Effector memory CD8-positive, alpha-beta T cell (primary cell): ENCODE results near the gene PHLPP2.
A peak's percentile ranks its signal among the peaks of the same experiment; 100 is the strongest.

Experiments used
- ATAC-seq: fragments of 150-1000 bp; cut with Tn5 transposase; replicated peaks from 2 replicates; pipeline ENCODE4 v1.10.0; 2021; ENCODE audit warnings: mild to moderate bottlenecking, moderate library complexity
- DNase-seq, 3 experiments: peaks; one replicate each; pipeline ENCODE4 v3.0.0; 2021
- H3K27ac Mint-ChIP-seq, 2 donors: one replicate each; pipeline ENCODE4 v1.8.0; 2022; ENCODE audit warnings: mild to moderate bottlenecking in 2 of 2, mixed read lengths in 2 of 2, moderate library complexity in 2 of 2
- H3K27me3 Mint-ChIP-seq, 2 donors: one replicate each; pipeline ENCODE4 v1.8.0; 2022; ENCODE audit warnings: mixed read lengths in 2 of 2
- H3K36me3 Mint-ChIP-seq: one replicate; pipeline ENCODE4 v1.8.0; 2022; ENCODE audit warnings: mild to moderate bottlenecking, moderate library complexity, mixed read lengths; ENCODE audit not compliant: insufficient read depth
- H3K4me1 Mint-ChIP-seq, 2 donors: one replicate each; pipeline ENCODE4 v1.8.0; 2022; ENCODE audit warnings: low read depth in 2 of 2, mixed read lengths in 2 of 2
- H3K4me3 Mint-ChIP-seq, 2 donors: one replicate each; pipeline ENCODE4 v1.8.0; 2022; ENCODE audit warnings: mild to moderate bottlenecking in 2 of 2, mixed read lengths in 2 of 2, moderate library complexity in 2 of 2
- H3K9me3 Mint-ChIP-seq, 2 donors: one replicate each; pipeline ENCODE4 v1.8.0; 2022; ENCODE audit warnings: mixed read lengths in 2 of 2

Gene PHLPP2

DNA sequence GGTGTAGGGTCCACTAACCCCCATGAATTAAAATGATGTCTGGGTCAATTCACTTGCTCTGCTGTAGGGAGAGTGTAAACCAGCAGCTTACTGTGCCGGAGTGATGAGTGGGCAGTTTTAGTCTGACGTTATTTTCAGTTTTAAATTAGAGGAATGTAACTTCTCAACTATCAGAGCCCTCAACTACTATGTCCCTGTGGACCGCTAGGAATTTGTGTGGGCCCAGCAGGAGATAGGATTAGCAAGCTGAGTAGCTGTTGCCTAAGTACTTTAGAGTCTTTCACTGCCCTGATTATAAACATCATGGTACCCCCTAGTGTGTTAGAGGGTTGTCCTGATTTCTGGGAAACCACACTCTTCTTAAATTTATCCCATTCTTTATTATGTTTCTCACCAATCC lies 87.1 kb downstream of the PHLPP2 start:
- no peaks in the 10 kb centered on the region for H3K4me1 Mint-ChIP-seq

DNA sequence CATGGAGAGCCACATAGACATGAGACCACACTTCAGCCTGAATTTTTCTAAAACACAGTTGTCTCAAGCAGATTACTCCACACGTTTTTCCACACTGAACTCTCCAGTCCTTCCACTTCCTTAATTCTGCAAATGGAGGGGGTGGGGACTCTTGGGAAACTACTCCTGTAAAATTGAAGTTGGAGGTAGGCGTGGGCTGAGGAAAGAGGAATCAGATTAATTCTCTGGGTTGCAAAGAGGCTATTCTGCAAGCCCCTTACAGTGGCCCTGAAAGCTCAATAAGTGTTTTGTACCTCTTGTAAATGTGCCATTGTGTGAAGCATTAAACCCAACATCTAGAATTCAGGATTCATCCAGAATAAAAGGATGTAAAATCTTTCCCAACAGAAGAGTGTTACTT lies 88.9 kb downstream of the PHLPP2 start:
- Mint-ChIP-seq H3K4me3 (no peak overlapping the region), H3K36me3 (no peaks in the 10 kb centered on the region), H3K4me1 (no peaks in the 10 kb centered on the region), H3K27ac (no peak overlapping the region), H3K9me3 (no peaks in the 10 kb centered on the region), H3K27me3 (no peaks in the 10 kb centered on the region)
- DNase-seq (no peak), ATAC-seq (no peak)

More for the DNA sequence above, 87.1 kb downstream of the PHLPP2 start:
- DNase-seq (no peak), ATAC-seq (no peak)
- Mint-ChIP-seq H3K27me3 (no peaks in the 10 kb centered on the region), H3K4me3 (no peak overlapping the region), H3K36me3 (no peaks in the 10 kb centered on the region), H3K9me3 (no peaks in the 10 kb centered on the region), H3K27ac (no peak overlapping the region)

DNA sequence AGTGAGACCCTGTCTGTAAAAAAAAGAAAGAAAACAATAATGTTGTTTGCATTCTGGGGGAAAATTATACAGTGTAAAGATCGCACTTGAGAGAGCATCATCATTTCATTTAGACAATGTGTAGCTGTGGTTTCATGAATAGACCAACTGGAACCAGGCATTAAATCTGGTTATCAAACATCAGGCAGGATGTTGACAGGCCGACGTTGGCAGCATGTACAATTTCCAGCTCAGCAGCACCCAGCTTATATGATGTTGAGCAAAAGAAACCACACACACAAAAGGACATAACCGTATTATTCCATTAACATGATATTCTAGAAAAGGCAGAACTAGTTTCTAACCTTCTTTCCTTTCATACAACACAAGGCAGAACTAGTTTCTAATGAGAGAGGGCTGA lies 92.7 kb downstream of the PHLPP2 start:
- H3K9me3 Mint-ChIP-seq, result no peaks in the 10 kb centered on the region
- no peak for DNase-seq

DNA sequence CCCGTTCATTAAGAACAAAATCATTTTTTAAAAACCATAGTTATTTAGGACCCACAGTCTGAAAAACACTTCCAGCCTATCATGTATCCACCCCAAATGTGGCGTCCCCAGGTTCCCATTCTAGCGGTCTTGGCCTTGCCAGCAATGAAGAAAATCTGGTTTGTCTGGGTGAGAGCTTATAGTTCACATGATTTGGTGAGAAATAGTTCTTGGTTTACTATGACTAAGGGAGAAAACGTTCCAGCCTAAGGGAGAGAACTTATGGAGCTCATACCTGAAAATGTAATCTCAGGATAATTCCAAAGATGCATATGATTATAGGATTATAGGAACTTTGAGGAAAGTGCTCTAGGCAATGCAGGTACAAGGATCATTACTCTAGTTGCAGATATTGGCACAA lies 93.7 kb downstream of the PHLPP2 start:
- no peak for ATAC-seq
- no peaks in the 10 kb centered on the region for H3K9me3 Mint-ChIP-seq
- no peak overlapping the region for H3K4me3 Mint-ChIP-seq

More for the DNA sequence above, 92.7 kb downstream of the PHLPP2 start:
- no peaks in the 10 kb centered on the region for H3K27me3 Mint-ChIP-seq
- no peaks in the 10 kb centered on the region for H3K36me3 Mint-ChIP-seq
- no peak overlapping the region for H3K4me3 Mint-ChIP-seq
- H3K27ac Mint-ChIP-seq, result no peak overlapping the region
- ATAC-seq, result no peak
- no peaks in the 10 kb centered on the region for H3K4me1 Mint-ChIP-seq

GRCh38 chr16:71629278-71630016 lies 95.1 kb downstream of the PHLPP2 start:
- Mint-ChIP-seq H3K36me3 (no peaks in the 10 kb centered on the region), H3K4me1 (peaks cover 0 to 1% of the 10 kb centered on the region in 2 donors), H3K27me3 (no peaks in the 10 kb centered on the region), H3K4me3 (no peak overlapping the region), H3K27ac (no peak overlapping the region), H3K9me3 (no peaks in the 10 kb centered on the region)
- ATAC-seq (no peak), DNase-seq (no peak)

More for the DNA sequence above, 93.7 kb downstream of the PHLPP2 start:
- no peaks in the 10 kb centered on the region for H3K36me3 Mint-ChIP-seq
- H3K27me3 Mint-ChIP-seq, result no peaks in the 10 kb centered on the region
- no peak for DNase-seq
- no peak overlapping the region for H3K27ac Mint-ChIP-seq
- H3K4me1 Mint-ChIP-seq, result peaks cover 0 to 1% of the 10 kb centered on the region in 2 donors

DNA sequence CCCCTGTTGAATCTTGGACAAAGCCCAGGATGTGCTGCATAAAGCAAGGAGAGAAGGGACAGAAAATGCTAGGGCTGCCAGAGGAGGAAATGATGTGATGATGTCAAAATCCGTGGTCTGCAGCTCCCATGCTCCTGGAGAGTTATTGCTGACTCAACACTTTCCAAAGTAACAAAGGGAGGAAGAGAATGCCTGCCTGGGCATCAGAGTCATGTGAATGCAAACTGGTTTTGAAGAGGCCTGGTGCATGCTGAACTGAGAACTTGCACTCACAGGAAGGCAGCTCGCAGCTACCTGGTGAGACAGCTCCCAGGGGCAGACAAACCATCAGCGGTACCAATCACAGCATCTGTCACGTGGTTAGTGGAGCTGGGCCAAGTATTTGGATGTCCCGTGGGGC lies 95.7 kb downstream of the PHLPP2 start:
- DNase-seq, result no peak
- Mint-ChIP-seq H3K9me3 (no peaks in the 10 kb centered on the region), H3K27me3 (no peaks in the 10 kb centered on the region), H3K27ac (no peak overlapping the region), H3K4me3 (no peak overlapping the region), H3K36me3 (no peaks in the 10 kb centered on the region), H3K4me1 (peaks cover 0 to 1% of the 10 kb centered on the region in 2 donors)
- no peak for ATAC-seq

DNA sequence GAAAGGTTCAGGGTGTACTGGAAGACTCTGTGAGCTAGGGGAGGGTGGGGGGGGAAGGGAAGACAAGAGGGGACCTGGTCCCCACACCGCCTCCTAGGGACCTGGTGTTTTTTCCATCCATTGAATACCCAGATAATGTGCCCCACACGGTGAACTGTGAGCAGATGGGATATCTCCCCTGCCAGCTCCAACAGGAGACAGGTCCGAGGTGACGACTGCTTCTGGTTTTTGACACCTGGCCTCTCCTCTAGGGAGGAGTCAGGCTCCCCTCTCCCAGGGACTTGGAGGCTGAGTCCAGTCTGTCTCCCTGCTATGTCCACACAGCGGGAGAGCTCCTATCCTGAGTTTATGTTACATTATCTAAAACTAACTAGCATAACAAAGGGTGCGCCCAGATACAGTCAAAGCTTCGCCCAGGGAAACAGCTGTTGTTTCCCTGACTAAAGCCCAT lies 96.7 kb downstream of the PHLPP2 start:
- no peak overlapping the region for H3K27ac Mint-ChIP-seq
- DNase-seq, result no peak
- no peaks in the 10 kb centered on the region for H3K9me3 Mint-ChIP-seq
- H3K27me3 Mint-ChIP-seq, result no peaks in the 10 kb centered on the region
- ATAC-seq, result no peak
- H3K36me3 Mint-ChIP-seq, result no peaks in the 10 kb centered on the region
- H3K4me3 Mint-ChIP-seq, result no peak overlapping the region
- H3K4me1 Mint-ChIP-seq, result peaks cover 0 to 1% of the 10 kb centered on the region in 2 donors

DNA sequence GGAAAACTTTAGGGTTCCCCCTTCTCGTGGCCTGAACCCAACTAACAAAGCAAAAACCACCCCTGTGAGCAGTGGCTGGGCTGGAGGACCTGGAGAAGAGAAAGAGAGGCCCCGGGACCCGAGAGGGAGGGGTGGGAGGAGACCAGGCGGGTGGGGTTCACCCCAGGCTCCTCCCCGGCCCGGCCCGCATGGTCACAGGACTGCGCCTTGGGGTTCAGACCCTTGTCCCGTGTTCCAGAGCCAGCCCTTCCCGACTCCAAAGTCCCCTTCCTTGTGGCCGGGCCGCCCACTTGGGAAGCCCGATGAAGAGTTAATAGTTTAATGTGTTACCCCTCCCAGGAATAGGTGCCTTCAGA lies 97.7 kb downstream of the PHLPP2 start:
- ATAC-seq, result peak; percentile 7
- H3K4me1 Mint-ChIP-seq, result peaks cover 0 to 6% of the 10 kb centered on the region in 2 donors
- H3K36me3 Mint-ChIP-seq, result no peaks in the 10 kb centered on the region
- H3K27me3 Mint-ChIP-seq, result no peaks in the 10 kb centered on the region
- no peak for DNase-seq
- H3K27ac Mint-ChIP-seq, result no peak overlapping the region
- H3K4me3 Mint-ChIP-seq, result peak overlapping the region; percentile 9 to 44
- H3K9me3 Mint-ChIP-seq, result no peaks in the 10 kb centered on the region

DNA sequence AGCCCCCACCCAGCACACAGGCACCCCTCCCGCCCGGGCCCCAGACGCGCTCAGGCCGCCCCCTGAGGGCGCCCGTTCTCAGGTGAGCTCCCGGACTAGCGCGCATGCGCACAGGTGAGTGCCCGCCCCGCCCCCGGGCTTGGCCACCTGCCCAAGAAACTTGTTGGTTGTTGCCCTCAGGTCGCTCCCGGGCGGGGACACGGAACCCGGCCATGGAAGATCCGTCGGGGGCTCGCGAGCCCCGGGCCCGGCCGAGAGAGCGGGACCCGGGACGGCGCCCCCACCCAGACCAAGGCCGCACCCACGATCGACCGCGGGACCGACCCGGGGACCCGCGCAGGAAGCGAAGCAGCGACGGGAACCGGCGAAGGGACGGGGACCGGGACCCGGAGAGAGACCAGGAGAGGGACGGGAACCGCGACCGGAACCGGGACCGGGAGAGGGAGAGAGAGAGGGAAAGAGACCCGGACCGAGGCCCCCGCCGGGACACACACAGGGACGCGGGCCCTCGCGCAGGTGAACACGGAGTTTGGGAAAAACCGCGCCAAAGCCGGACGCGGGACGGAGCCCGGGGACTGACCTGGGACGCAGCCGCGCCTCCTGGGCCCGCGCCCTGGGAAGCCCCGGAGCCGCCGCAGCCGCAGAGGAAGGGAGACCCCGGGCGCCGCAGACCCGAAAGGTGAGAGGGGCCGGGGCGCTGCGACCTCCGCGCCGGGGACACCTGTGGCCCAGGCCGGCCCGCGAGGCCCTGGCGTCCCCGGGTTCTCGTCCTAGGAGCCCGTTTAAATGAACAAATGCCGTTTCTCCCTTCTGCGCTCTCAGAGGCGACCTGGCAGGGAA lies 98.3 kb downstream of the PHLPP2 start, which contains the start of gene MARVELD3:
Gene MARVELD3, plus strand, starts transcription at position 167 of the 840 bp plus-strand sequence. Its CDS starts 46 bp downstream, at position 213.
- DNase-seq, result peak in 1 of 3 experiments; percentile 25
- no peaks in the 10 kb centered on the region for H3K36me3 Mint-ChIP-seq
- peaks cover 0 to 8% of the 10 kb centered on the region in 2 donors for H3K4me1 Mint-ChIP-seq
- H3K4me3 Mint-ChIP-seq, result peak within 1 kb of the TSS; percentile 9 to 62
- H3K9me3 Mint-ChIP-seq, result no peaks in the 10 kb centered on the region
- H3K27me3 Mint-ChIP-seq, result no peaks in the 10 kb centered on the region
- no peak within 1 kb of the TSS for H3K27ac Mint-ChIP-seq
- peak; percentile 20 for ATAC-seq

DNA sequence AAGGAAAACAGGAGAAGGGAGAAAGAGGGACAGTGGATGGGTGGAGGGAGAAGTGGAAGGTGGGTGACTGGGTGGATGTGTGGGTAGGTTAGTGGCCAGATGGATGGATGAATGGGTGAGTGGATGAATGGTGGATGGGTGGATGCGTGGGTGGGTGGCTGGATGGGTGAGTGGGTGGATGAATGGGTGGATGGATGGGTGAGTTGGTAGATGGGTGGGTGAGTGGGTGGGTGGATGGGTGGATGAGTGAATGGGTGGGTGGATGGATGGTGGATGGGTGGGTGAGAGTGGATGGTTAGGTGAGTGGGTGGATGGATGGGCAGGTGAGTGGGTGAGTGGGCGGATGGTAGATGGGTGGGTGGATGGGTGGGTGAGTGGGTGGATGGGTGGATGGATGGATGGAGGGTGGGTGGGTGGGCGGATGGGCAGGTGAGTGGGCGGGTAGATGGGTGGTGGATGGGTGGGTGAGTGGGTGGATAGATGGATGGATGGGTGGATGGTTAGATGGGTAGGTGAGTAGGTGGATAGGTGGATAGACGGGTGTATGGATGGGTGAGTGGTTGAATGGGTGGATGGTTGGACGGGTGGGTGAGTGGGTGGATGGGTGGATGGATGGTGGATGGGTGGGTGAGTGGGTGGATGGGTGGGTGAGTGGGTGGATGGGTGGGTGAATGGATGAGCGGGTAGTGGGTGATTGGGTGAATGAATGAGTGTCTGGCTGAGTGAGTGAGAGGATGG lies 99.2 kb downstream of the PHLPP2 start:
- H3K36me3 Mint-ChIP-seq, result no peaks in the 10 kb centered on the region
- peak overlapping the region in 1 of 2 donors; percentile 62 for H3K4me3 Mint-ChIP-seq
- no peak overlapping the region for H3K27ac Mint-ChIP-seq
- DNase-seq, result no peak
- no peaks in the 10 kb centered on the region for H3K27me3 Mint-ChIP-seq
- no peak for ATAC-seq
- H3K4me1 Mint-ChIP-seq, result peaks cover 0 to 9% of the 10 kb centered on the region in 2 donors
- H3K9me3 Mint-ChIP-seq, result no peaks in the 10 kb centered on the region

- Mint-ChIP-seq H3K4me3 (no peak overlapping the region), H3K4me1 (peaks cover 0 to 9% of the 10 kb centered on the region in 2 donors), H3K27ac (no peak overlapping the region), H3K36me3 (no peaks in the 10 kb centered on the region), H3K9me3 (no peaks in the 10 kb centered on the region), H3K27me3 (no peaks in the 10 kb centered on the region)
- no peak for DNase-seq
- ATAC-seq, result no peak
Measured at GRCh38 chr16:71623597-71623996, 100.9 kb downstream of the PHLPP2 start.

- Mint-ChIP-seq H3K36me3 (no peaks in the 10 kb centered on the region), H3K27ac (no peak overlapping the region), H3K4me3 (peak overlapping the region; percentile 1 to 51), H3K9me3 (no peaks in the 10 kb centered on the region), H3K27me3 (no peaks in the 10 kb centered on the region), H3K4me1 (peaks cover 0 to 9% of the 10 kb centered on the region in 2 donors)
- DNase-seq (no peak), ATAC-seq (peak; percentile 81)
Measured at GRCh38 chr16:71622088-71622487, 102.4 kb downstream of the PHLPP2 start.

- H3K4me1 Mint-ChIP-seq, result peaks cover 0 to 8% of the 10 kb centered on the region in 2 donors
- ATAC-seq (no peak), DNase-seq (no peak)
- no peak overlapping the region for H3K4me3 Mint-ChIP-seq
- H3K9me3 Mint-ChIP-seq, result no peaks in the 10 kb centered on the region
- no peaks in the 10 kb centered on the region for H3K36me3 Mint-ChIP-seq
- no peak overlapping the region for H3K27ac Mint-ChIP-seq
- peaks cover 8 to 22% of the 10 kb centered on the region in 2 donors for H3K27me3 Mint-ChIP-seq
Measured at GRCh38 chr16:71618429-71618828, 106.1 kb downstream of the PHLPP2 start.
